ENCODE measurements around the gene RASSF7.

The RASSF7 gene

GRCh38 chr11:553988-554340, 6.8 kb upstream of the RASSF7 start:
- CTCF ChIA-PET, result interaction anchor here (0.5 to 2.8 kb wide), 12 partner anchors 9 to 312 kb away, joined by 3 to 17 read pairs (median 4); no protein-coding TSS in a partner anchor
- Histone ChIP-seq H3K4me3 (ENCODE audit: low read depth, low read length) (no peak overlapping the region), H3K27ac (ENCODE audit: extremely low read depth, low read depth, low read length) (no peak overlapping the region), H3K4me1 (ENCODE audit: control insufficient read depth, insufficient read depth, low read length) (no peaks in the 10 kb centered on the region), H3K9me3 (ENCODE audit: control insufficient read depth, insufficient read depth, low read depth, low read length) (no peaks in the 10 kb centered on the region), H3K36me3 (ENCODE audit: control insufficient read depth in 2 of 2, insufficient read depth in 1 of 2, low read length in 2 of 2) (no peaks in the 10 kb centered on the region)
- POLR2A ChIA-PET, result interaction anchor here (0.6 to 1.3 kb wide), 5 partner anchors 10 to 59 kb away, joined by 3 to 10 read pairs (median 3); partner anchors contain the start of gene HRAS
- TF ChIP-seq ZIC2 (tag by site-specific recombination; IDR thresholded peaks at IDR 0.05) (0 out of 2 replicates have a peak, but pooled peaks have one; percentile 18), INSM2 (tag by site-specific recombination; IDR thresholded peaks at IDR 0.05) (no peak), GLIS1 (tag by site-specific recombination; IDR thresholded peaks at IDR 0.05) (peak; percentile 81)

- no peaks in the 10 kb centered on the region for H3K36me3 ChIP-seq (ENCODE audit: control insufficient read depth in 2 of 2, insufficient read depth in 1 of 2, low read length in 2 of 2)
- no peak overlapping the region for H3K27ac ChIP-seq (ENCODE audit: extremely low read depth, low read depth, low read length)
- CTCF ChIA-PET, result interaction anchor here (0.5 to 2.8 kb wide), 18 partner anchors 10 to 357 kb away, joined by 3 to 17 read pairs (median 3); no protein-coding TSS in a partner anchor
- H3K4me3 ChIP-seq (ENCODE audit: low read depth, low read length), result peak overlapping the region; percentile 44; the same call in 1 of the 2 replicates
- POLR2A ChIA-PET, result interaction anchor here (0.6 to 1.4 kb wide), 11 partner anchors 9 to 172 kb away, joined by 3 to 10 read pairs (median 3); partner anchors contain the start of genes HRAS, IRF7 and PHRF1
- no peaks in the 10 kb centered on the region for H3K9me3 ChIP-seq (ENCODE audit: control insufficient read depth, insufficient read depth, low read depth, low read length)
- H3K4me1 ChIP-seq (ENCODE audit: control insufficient read depth, insufficient read depth, low read length), result no peaks in the 10 kb centered on the region
- TF ChIP-seq GLIS1 (tag by site-specific recombination; IDR thresholded peaks at IDR 0.05) (0 out of 2 replicates have a peak, but pooled peaks have one; percentile 14), ZNF561 (tag by site-specific recombination; IDR thresholded peaks at IDR 0.05; ENCODE audit: borderline replicate concordance) (no peak), ZBTB8A (tag by site-specific recombination; IDR thresholded peaks at IDR 0.05) (peak; percentile 80), REST (tag by site-specific recombination; IDR thresholded peaks at IDR 0.05) (no peak), ZNF529 (tag by site-specific recombination; IDR thresholded peaks at IDR 0.05; ENCODE audit: insufficient replicate concordance) (no peak), ZIC2 (tag by site-specific recombination; IDR thresholded peaks at IDR 0.05) (peak; percentile 31; the same call in 1 of the 2 replicates), ZNF155 (tag by site-specific recombination; IDR thresholded peaks at IDR 0.05) (no peak), ZFP41 (tag by site-specific recombination; IDR thresholded peaks at IDR 0.05; ENCODE audit: borderline replicate concordance) (no peak), ZNF2 (tag by site-specific recombination; IDR thresholded peaks at IDR 0.05) (no peak), GLIS2 (tag by site-specific recombination; IDR thresholded peaks at IDR 0.05) (peak; percentile 24; the same call in 1 of the 2 replicates), OSR2 (tag by site-specific recombination; IDR thresholded peaks at IDR 0.05) (0 out of 2 replicates have a peak, but pooled peaks have one; percentile 23), ZNF560 (tag by site-specific recombination; IDR thresholded peaks at IDR 0.05; ENCODE audit: borderline replicate concordance) (no peak), ZNF549 (tag by site-specific recombination; IDR thresholded peaks at IDR 0.05) (no peak), SP2 (tag by site-specific recombination; IDR thresholded peaks at IDR 0.05) (0 out of 2 replicates have a peak, but pooled peaks have one; percentile 10), PRDM1 (tag by site-specific recombination; IDR thresholded peaks at IDR 0.05) (no peak), EGR2 (tag by site-specific recombination; IDR thresholded peaks at IDR 0.05; ENCODE audit: low read depth) (peak; percentile 27; the same call in 1 of the 2 replicates), ZXDB (tag by site-specific recombination; IDR thresholded peaks at IDR 0.05) (no peak), ZNF24 (tag by site-specific recombination; IDR thresholded peaks at IDR 0.05) (no peak), ZNF138 (tag by site-specific recombination; IDR thresholded peaks at IDR 0.05; ENCODE audit: borderline replicate concordance) (no peak), PRDM10 (tag by site-specific recombination; IDR thresholded peaks at IDR 0.05) (no peak), ZNF555 (tag by site-specific recombination; conservative IDR thresholded peaks at IDR 0.05) (no peak), WT1 (tag by site-specific recombination; IDR thresholded peaks at IDR 0.05) (no peak), ZFHX2 (tag by site-specific recombination; conservative IDR thresholded peaks at IDR 0.05) (peak; percentile 63)
Observed at GRCh38 chr11:554428-555226, 6.1 kb upstream of the RASSF7 start.

All from HEK293 (cell line).